ENCODE results near the gene HMX3. TPM values are rescaled to one million over a fixed set of nuclear protein-coding genes. Genes with fewer than 3 reads are reported as not detected.

The HMX3 gene
- total and polyA plus RNA-seq, 2 of the 13 experiments (the other 11 are each of a cell fraction or from before 2014, with no cell fraction given) = not detected

- TF ChIP-seq ZNF362 (CRISPR knock-in tag; IDR thresholded peaks at IDR 0.05; ENCODE audit: borderline replicate concordance) (no peak), ZNF878 (CRISPR knock-in tag; IDR thresholded peaks at IDR 0.05) (no peak), PAWR (CRISPR knock-in tag; IDR thresholded peaks at IDR 0.05; ENCODE audit: borderline replicate concordance) (no peak), KLF16 (CRISPR knock-in tag; IDR thresholded peaks at IDR 0.05) (0 out of 4 replicates have a peak, but pooled peaks of 1 of the 2 experiments have one; percentile 29), ZNF850 (CRISPR knock-in tag; conservative IDR thresholded peaks at IDR 0.05) (no peak), KDM6A (CRISPR knock-in tag; IDR thresholded peaks at IDR 0.05; ENCODE audit: low read depth) (no peak), ZNF749 (CRISPR knock-in tag; IDR thresholded peaks at IDR 0.05; ENCODE audit: borderline replicate concordance) (no peak), ATAD3A (CRISPR knock-in tag; IDR thresholded peaks at IDR 0.05) (no peak), HDAC6 (IDR thresholded peaks at IDR 0.05; ENCODE audit: low read depth, low read length) (no peak), ZNF781 (CRISPR knock-in tag; IDR thresholded peaks at IDR 0.05; ENCODE audit: borderline replicate concordance, not compliant biosample characterization) (no peak), MATR3 (CRISPR knock-in tag; IDR thresholded peaks at IDR 0.05) (no peak), ZNF431 (CRISPR knock-in tag; IDR thresholded peaks at IDR 0.05; ENCODE audit: borderline replicate concordance, low read depth) (no peak), ZBTB7B (CRISPR knock-in tag; IDR thresholded peaks at IDR 0.05) (no peak), PHF20 (CRISPR knock-in tag; IDR thresholded peaks at IDR 0.05) (no peak), ZNF350 (CRISPR knock-in tag; IDR thresholded peaks at IDR 0.05; ENCODE audit: borderline replicate concordance, low read depth) (no peak), SATB2 (CRISPR knock-in tag; IDR thresholded peaks at IDR 0.05) (no peak), STAG1 (CRISPR knock-in tag; IDR thresholded peaks at IDR 0.05) (peak; percentile 92), ZNF891 (CRISPR knock-in tag; IDR thresholded peaks at IDR 0.05) (no peak), RNF2 (conservative IDR thresholded peaks at IDR 0.05; ENCODE audit: low read depth) (no peak), IRF2 (CRISPR knock-in tag; IDR thresholded peaks at IDR 0.05) (peak; percentile 53; the same call in 1 of the 2 replicates), SMARCE1 (IDR thresholded peaks at IDR 0.05; ENCODE audit: borderline replicate concordance) (no peak), ZNF121 (CRISPR knock-in tag; IDR thresholded peaks at IDR 0.05) (peak; percentile 71; the same call in 1 of the 2 replicates), ZNF367 (CRISPR knock-in tag; IDR thresholded peaks at IDR 0.05; ENCODE audit: borderline replicate concordance) (no peak), EZH2 (conservative IDR thresholded peaks at IDR 0.05; ENCODE audit: low read depth, low read length) (0 out of 2 replicates have a peak, but pooled peaks have one; percentile 40), ZNF292 (CRISPR knock-in tag; IDR thresholded peaks at IDR 0.05; ENCODE audit: borderline replicate concordance, low read depth) (no peak), KDM5B (CRISPR knock-in tag; IDR thresholded peaks at IDR 0.05; ENCODE audit: borderline replicate concordance) (0 out of 2 replicates have a peak, but pooled peaks have one; percentile 20), BCL6 (CRISPR knock-in tag; IDR thresholded peaks at IDR 0.05) (peak; percentile 31; the same call in 1 of the 2 replicates), MEIS2 (CRISPR knock-in tag; IDR thresholded peaks at IDR 0.05) (no peak), DMAP1 (CRISPR knock-in tag; IDR thresholded peaks at IDR 0.05) (no peak)
- TF ChIP-seq, protein P1, sequence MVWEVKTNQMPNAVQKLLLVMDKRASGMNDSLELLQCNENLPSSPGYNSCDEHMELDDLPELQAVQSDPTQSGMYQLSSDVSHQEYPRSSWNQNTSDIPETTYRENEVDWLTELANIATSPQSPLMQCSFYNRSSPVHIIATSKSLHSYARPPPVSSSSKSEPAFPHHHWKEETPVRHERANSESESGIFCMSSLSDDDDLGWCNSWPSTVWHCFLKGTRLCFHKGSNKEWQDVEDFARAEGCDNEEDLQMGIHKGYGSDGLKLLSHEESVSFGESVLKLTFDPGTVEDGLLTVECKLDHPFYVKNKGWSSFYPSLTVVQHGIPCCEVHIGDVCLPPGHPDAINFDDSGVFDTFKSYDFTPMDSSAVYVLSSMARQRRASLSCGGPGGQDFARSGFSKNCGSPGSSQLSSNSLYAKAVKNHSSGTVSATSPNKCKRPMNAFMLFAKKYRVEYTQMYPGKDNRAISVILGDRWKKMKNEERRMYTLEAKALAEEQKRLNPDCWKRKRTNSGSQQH (CRISPR knock-in tag; IDR thresholded peaks at IDR 0.05; ENCODE audit: low read depth) = no peak
Observed at GRCh38 chr10:123132576-123133477, 2.9 kb upstream of the HMX3 start (continued).
